ENCODE measurements around the gene MIEF2. TPM values are rescaled to one million over a fixed set of nuclear protein-coding genes. Genes with fewer than 3 reads are reported as not detected.
"Not testable (repeated sequence)": the region's sequence is repeated elsewhere in the genome, so short reads cannot be mapped to it uniquely, and the experiment has no call there.

MIEF2 gene
- polyA plus RNA-seq, 1 experiment, result 12.0 TPM

- ChIA-PET POLR2A (no interaction called here), CTCF (interaction anchor here (1.2 kb wide), 1 partner anchor 19 kb away, joined by 3 read pairs; no protein-coding TSS in a partner anchor)
- H3K36me3 ChIP-seq (ENCODE audit: control insufficient read depth, insufficient read depth, low read length), result peaks cover 46% of the 10 kb centered on the region
- DNase-seq (ENCODE audit: low read depth), result no peak
- H3K4me3 ChIP-seq (ENCODE audit: low read depth, low read length), result no peak overlapping the region
- no peak for TF ChIP-seq CTCF (IDR thresholded peaks at IDR 0.05; ENCODE audit: insufficient read depth, low read depth, low read length)
- no peaks in the 10 kb centered on the region for H3K27me3 ChIP-seq (ENCODE audit: control insufficient read depth, insufficient read depth, low read length)
These were observed 20.4 kb downstream of the MIEF2 start for GRCh38 chr17:18280766-18281371.

GRCh38 chr17:18281788-18282187 lies 21.3 kb downstream of the MIEF2 start:
- ChIA-PET CTCF (interaction anchor here (0.9 to 1.2 kb wide), 3 partner anchors 20 to 66 kb away, joined by 3 read pairs; no protein-coding TSS in a partner anchor), POLR2A (no interaction called here)
- no peak for TF ChIP-seq CTCF (IDR thresholded peaks at IDR 0.05; ENCODE audit: insufficient read depth, low read depth, low read length)
- Histone ChIP-seq H3K27me3 (ENCODE audit: control insufficient read depth, insufficient read depth, low read length) (no peaks in the 10 kb centered on the region), H3K4me3 (ENCODE audit: low read depth, low read length) (no peak overlapping the region), H3K36me3 (ENCODE audit: control insufficient read depth, insufficient read depth, low read length) (peaks cover 38% of the 10 kb centered on the region)
- DNase-seq (ENCODE audit: low read depth), result no peak

- ChIA-PET CTCF (interaction anchor here (1.4 kb wide), 1 partner anchor 35 kb away, joined by 3 read pairs; no protein-coding TSS in a partner anchor), POLR2A (no interaction called here)
- Histone ChIP-seq H3K36me3 (ENCODE audit: control insufficient read depth, insufficient read depth, low read length) (peaks cover 33% of the 10 kb centered on the region), H3K27me3 (ENCODE audit: control insufficient read depth, insufficient read depth, low read length) (no peaks in the 10 kb centered on the region), H3K4me3 (ENCODE audit: low read depth, low read length) (no peak overlapping the region)
- DNase-seq (ENCODE audit: low read depth), result no peak
- no peak for TF ChIP-seq CTCF (IDR thresholded peaks at IDR 0.05; ENCODE audit: insufficient read depth, low read depth, low read length)
These were observed 24.8 kb downstream of the MIEF2 start for GRCh38 chr17:18285296-18285695.

- ChIA-PET CTCF (no interaction called here), POLR2A (no interaction called here)
- Histone ChIP-seq H3K4me3 (ENCODE audit: low read depth, low read length) (no peak overlapping the region), H3K27me3 (ENCODE audit: control insufficient read depth, insufficient read depth, low read length) (no peaks in the 10 kb centered on the region), H3K36me3 (ENCODE audit: control insufficient read depth, insufficient read depth, low read length) (peaks cover 21% of the 10 kb centered on the region)
- no peak for TF ChIP-seq CTCF (IDR thresholded peaks at IDR 0.05; ENCODE audit: insufficient read depth, low read depth, low read length)
- no peak for DNase-seq (ENCODE audit: low read depth)
These were observed 31.5 kb downstream of the MIEF2 start for GRCh38 chr17:18291718-18292540.

GRCh38 chr17:18298061-18298460 lies 37.6 kb downstream of the MIEF2 start:
- CTCF ChIA-PET, POLR2A ChIA-PET: not testable (repeated sequence)
- H3K36me3 ChIP-seq (ENCODE audit: control insufficient read depth, insufficient read depth, low read length), result peaks cover 18% of the 10 kb centered on the region

More at GRCh38 chr17:18298061-18298460, 37.6 kb downstream of the MIEF2 start:
- not testable (repeated sequence) for DNase-seq (ENCODE audit: low read depth); H3K27me3 ChIP-seq (ENCODE audit: control insufficient read depth, insufficient read depth, low read length); H3K4me3 ChIP-seq (ENCODE audit: low read depth, low read length)

All from BJ (cell line).